ENCODE measurements around the gene NECAB3.
"Not testable (repeated sequence)": the region's sequence is repeated elsewhere in the genome, so short reads cannot be mapped to it uniquely, and the experiment has no call there.

The NECAB3 gene

GRCh38 chr20:33650111-33650752 lies 24.0 kb downstream of the NECAB3 start:
- no peak for DNase-seq (ENCODE audit: low read depth)

- no peak for DNase-seq (ENCODE audit: low read depth)
These were observed 25.0 kb downstream of the NECAB3 start for GRCh38 chr20:33649201-33649681.

GRCh38 chr20:33648396-33649004 lies 25.7 kb downstream of the NECAB3 start:
- no peak for DNase-seq (ENCODE audit: low read depth)

- no peak for DNase-seq (ENCODE audit: low read depth)
These were observed 26.4 kb downstream of the NECAB3 start for GRCh38 chr20:33647603-33648395.

- not testable (repeated sequence) for DNase-seq (ENCODE audit: low read depth)
These were observed 27.1 kb downstream of the NECAB3 start for GRCh38 chr20:33646959-33647602.

- DNase-seq (ENCODE audit: low read depth), result no peak
These were observed 28.0 kb downstream of the NECAB3 start for GRCh38 chr20:33646191-33646590.

GRCh38 chr20:33645396-33645795 lies 28.8 kb downstream of the NECAB3 start:
- DNase-seq (ENCODE audit: low read depth), result no peak

GRCh38 chr20:33645072-33645358 lies 29.2 kb downstream of the NECAB3 start:
- no peak for DNase-seq (ENCODE audit: low read depth)

- no peak for DNase-seq (ENCODE audit: low read depth)
These were observed 29.7 kb downstream of the NECAB3 start for GRCh38 chr20:33644313-33645071.

- DNase-seq (ENCODE audit: low read depth), result no peak
These were observed 33.9 kb downstream of the NECAB3 start for GRCh38 chr20:33640287-33640686.

GRCh38 chr20:33636776-33637175 lies 37.5 kb downstream of the NECAB3 start:
- DNase-seq (ENCODE audit: low read depth), result no peak

- no peak for DNase-seq (ENCODE audit: low read depth)
These were observed 38.9 kb downstream of the NECAB3 start for GRCh38 chr20:33635341-33635740.

- not testable (repeated sequence) for DNase-seq (ENCODE audit: low read depth)
These were observed 42.3 kb downstream of the NECAB3 start for GRCh38 chr20:33631910-33632309.

GRCh38 chr20:33630507-33630906 lies 43.7 kb downstream of the NECAB3 start:
- no peak for DNase-seq (ENCODE audit: low read depth)

- no peak for DNase-seq (ENCODE audit: low read depth)
These were observed 44.2 kb downstream of the NECAB3 start for GRCh38 chr20:33629979-33630378.

GRCh38 chr20:33629533-33629932 lies 44.7 kb downstream of the NECAB3 start:
- no peak for DNase-seq (ENCODE audit: low read depth)

- no peak for DNase-seq (ENCODE audit: low read depth)
These were observed 46.5 kb downstream of the NECAB3 start for GRCh38 chr20:33627577-33628216.

GRCh38 chr20:33626190-33626589 lies 48.0 kb downstream of the NECAB3 start:
- no peak for DNase-seq (ENCODE audit: low read depth)

GRCh38 chr20:33624399-33624798 lies 49.8 kb downstream of the NECAB3 start:
- no peak for DNase-seq (ENCODE audit: low read depth)

- DNase-seq (ENCODE audit: low read depth), result no peak
These were observed 51.4 kb downstream of the NECAB3 start for GRCh38 chr20:33622705-33623365.
